Glutamatergic neuron (in vitro differentiated cells): Measurements from ENCODE around the gene ANKRD17. TPM values are rescaled to one million over a fixed set of nuclear protein-coding genes. Genes with fewer than 3 reads are reported as not detected.

Source experiments
- DNase-seq: peaks from one replicate; pipeline ENCODE4 v3.0.0; 2022
- H3K27ac Mint-ChIP-seq: one replicate; pipeline ENCODE4 v1.8.0; 2020; ENCODE audit warnings: mild to moderate bottlenecking, mixed read lengths, inconsistent platforms; ENCODE audit not compliant: unreplicated experiment
- H3K27me3 Mint-ChIP-seq: one replicate; pipeline ENCODE4 v1.8.0; 2020; ENCODE audit warnings: mild to moderate bottlenecking, moderate library complexity, mixed read lengths, inconsistent platforms; ENCODE audit not compliant: unreplicated experiment
- H3K36me3 Mint-ChIP-seq: one replicate; pipeline ENCODE4 v1.8.0; 2020; ENCODE audit warnings: mild to moderate bottlenecking, mixed read lengths, inconsistent platforms; ENCODE audit not compliant: unreplicated experiment
- H3K4me1 Mint-ChIP-seq: one replicate; pipeline ENCODE4 v1.8.0; 2020; ENCODE audit warnings: mild to moderate bottlenecking, low read depth, mixed read lengths, inconsistent platforms; ENCODE audit not compliant: unreplicated experiment
- H3K4me3 Mint-ChIP-seq: one replicate; pipeline ENCODE4 v1.8.0; 2020; ENCODE audit warnings: mild to moderate bottlenecking, mixed read lengths, inconsistent platforms; ENCODE audit not compliant: unreplicated experiment
- H3K9me3 Mint-ChIP-seq: one replicate; pipeline ENCODE4 v1.8.0; 2020; ENCODE audit warnings: mild to moderate bottlenecking, moderate library complexity, mixed read lengths, inconsistent platforms; ENCODE audit not compliant: unreplicated experiment
- CTCF ChIP-seq: fragments of 200-600 bp; sonication (generic); IDR thresholded peaks from one replicate; pipeline ENCODE4 v1.5.0; 2021; ENCODE audit not compliant: partially characterized antibody, unreplicated experiment
- total RNA-seq: library from RNA; stranded (reverse); fragmentation: NEBNext Ultra II Directional; extraction: Animal tissue kit (Norgen Biotek cat#: 25700); gene quantifications from one replicate; pipeline ENCODE4 v1.2.1, GENCODE V29; 2021; ENCODE audit not compliant: unreplicated experiment

Gene ANKRD17
- total RNA-seq, 1 donor from 2014 or later = 91.9 TPM

- Mint-ChIP-seq H3K27me3 (no peaks in the 10 kb centered on the region), H3K36me3 (peaks cover 2% of the 10 kb centered on the region), H3K9me3 (no peaks in the 10 kb centered on the region), H3K27ac (no peak overlapping the region), H3K4me3 (no peak overlapping the region), H3K4me1 (peaks cover 3% of the 10 kb centered on the region)
- TF ChIP-seq CTCF = no peak
- DNase-seq = no peak
Measured at GRCh38 chr4:73197220-73197619, 61.4 kb downstream of the ANKRD17 start.

- no peaks in the 10 kb centered on the region for H3K9me3 Mint-ChIP-seq
- no peak for TF ChIP-seq CTCF
- no peaks in the 10 kb centered on the region for H3K27me3 Mint-ChIP-seq
- no peaks in the 10 kb centered on the region for H3K4me1 Mint-ChIP-seq
- H3K4me3 Mint-ChIP-seq = no peak overlapping the region
- no peak for DNase-seq
- H3K27ac Mint-ChIP-seq = no peak overlapping the region
- H3K36me3 Mint-ChIP-seq = no peaks in the 10 kb centered on the region
Measured at GRCh38 chr4:73194064-73194463, 64.5 kb downstream of the ANKRD17 start.

GRCh38 chr4:73193659-73194058, 64.9 kb downstream of the ANKRD17 start:
- H3K9me3 Mint-ChIP-seq = no peaks in the 10 kb centered on the region
- no peaks in the 10 kb centered on the region for H3K36me3 Mint-ChIP-seq
- H3K27ac Mint-ChIP-seq = no peak overlapping the region
- TF ChIP-seq CTCF = no peak
- no peak overlapping the region for H3K4me3 Mint-ChIP-seq
- H3K27me3 Mint-ChIP-seq = no peaks in the 10 kb centered on the region
- H3K4me1 Mint-ChIP-seq = no peaks in the 10 kb centered on the region
- no peak for DNase-seq

- Mint-ChIP-seq H3K4me3 (no peak overlapping the region), H3K9me3 (no peaks in the 10 kb centered on the region), H3K27ac (no peak overlapping the region), H3K36me3 (no peaks in the 10 kb centered on the region), H3K27me3 (no peaks in the 10 kb centered on the region), H3K4me1 (no peaks in the 10 kb centered on the region)
- DNase-seq = no peak
- no peak for TF ChIP-seq CTCF
Measured at GRCh38 chr4:73193155-73193554, 65.4 kb downstream of the ANKRD17 start.

GRCh38 chr4:73189274-73189810, 69.3 kb downstream of the ANKRD17 start:
- Mint-ChIP-seq H3K27ac (no peak overlapping the region), H3K27me3 (no peaks in the 10 kb centered on the region), H3K4me1 (peaks cover 1% of the 10 kb centered on the region), H3K36me3 (no peaks in the 10 kb centered on the region), H3K9me3 (no peaks in the 10 kb centered on the region), H3K4me3 (no peak overlapping the region)
- no peak for DNase-seq
- TF ChIP-seq CTCF = no peak
